Stimulated activated CD8-positive, alpha-beta memory T cell treated with anti-CD3 and anti-CD28 coated beads, Interleukin-15, amount 100 ng/mL, for 48 hours (primary cell): ENCODE measurements around the gene MILR1.
"Not testable (repeated sequence)": the region's sequence is repeated elsewhere in the genome, so short reads cannot be mapped to it uniquely, and the experiment has no call there.

Source experiments
- DNase-seq, 2 donors: peaks; one replicate each; pipeline ENCODE4 v3.0.0-alpha.2; 2020; ENCODE audit warnings: low read depth in 2 of 2

The MILR1 gene

GRCh38 chr17:64448665-64449512, at the start of gene MILR1:
TSS of gene MILR1 (plus strand) at chr17:64449115. CDS start at chr17:64449169, 54 bp downstream.
- no peak for DNase-seq

GRCh38 chr17:64399767-64400156, 49.2 kb upstream of the MILR1 start:
- no peak for DNase-seq

DNA sequence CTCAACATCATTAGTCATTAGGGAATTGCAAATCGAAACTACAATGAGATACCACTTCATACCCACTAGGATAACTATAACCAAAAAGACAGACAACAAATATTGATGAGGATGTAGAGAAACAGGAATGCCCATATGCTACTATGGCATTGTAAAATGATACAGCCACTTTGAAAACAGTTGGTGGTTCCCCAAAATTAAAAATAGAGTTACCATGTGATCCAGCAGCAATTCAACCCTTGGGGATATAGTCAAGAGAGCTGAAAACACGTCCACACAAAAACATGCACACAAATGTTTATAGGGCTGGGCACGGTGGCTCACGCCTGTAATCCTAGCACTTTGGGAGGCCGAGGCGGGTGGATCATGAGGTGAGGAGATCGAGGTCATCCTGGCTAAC, 48.3 kb upstream of the MILR1 start:
- no peak for DNase-seq

GRCh38 chr17:64401244-64401860, 47.6 kb upstream of the MILR1 start:
- DNase-seq = no peak

GRCh38 chr17:64401941-64402340, 47.0 kb upstream of the MILR1 start:
- no peak for DNase-seq

DNA sequence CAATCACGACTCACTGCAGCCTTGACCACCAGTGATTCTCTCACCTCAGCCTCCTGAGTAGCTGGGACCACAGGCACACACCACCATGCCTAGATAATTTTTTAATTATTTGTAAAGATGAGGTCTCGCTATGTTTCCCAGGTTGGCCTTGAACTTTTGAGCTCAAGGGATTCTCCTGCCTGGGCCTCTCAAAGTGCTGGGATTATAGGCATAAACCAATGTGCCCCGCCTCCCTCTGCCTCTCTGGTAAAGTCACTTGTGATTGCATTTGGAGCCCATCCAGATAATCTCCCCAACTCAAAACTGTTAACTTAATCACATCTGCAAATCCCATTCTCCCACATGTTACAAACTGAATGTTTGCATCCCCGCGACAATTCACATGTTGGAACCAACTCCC, 46.4 kb upstream of the MILR1 start:
- DNase-seq = no peak

- no peak for DNase-seq
Observed at GRCh38 chr17:64403881-64404460, 44.9 kb upstream of the MILR1 start.

DNA sequence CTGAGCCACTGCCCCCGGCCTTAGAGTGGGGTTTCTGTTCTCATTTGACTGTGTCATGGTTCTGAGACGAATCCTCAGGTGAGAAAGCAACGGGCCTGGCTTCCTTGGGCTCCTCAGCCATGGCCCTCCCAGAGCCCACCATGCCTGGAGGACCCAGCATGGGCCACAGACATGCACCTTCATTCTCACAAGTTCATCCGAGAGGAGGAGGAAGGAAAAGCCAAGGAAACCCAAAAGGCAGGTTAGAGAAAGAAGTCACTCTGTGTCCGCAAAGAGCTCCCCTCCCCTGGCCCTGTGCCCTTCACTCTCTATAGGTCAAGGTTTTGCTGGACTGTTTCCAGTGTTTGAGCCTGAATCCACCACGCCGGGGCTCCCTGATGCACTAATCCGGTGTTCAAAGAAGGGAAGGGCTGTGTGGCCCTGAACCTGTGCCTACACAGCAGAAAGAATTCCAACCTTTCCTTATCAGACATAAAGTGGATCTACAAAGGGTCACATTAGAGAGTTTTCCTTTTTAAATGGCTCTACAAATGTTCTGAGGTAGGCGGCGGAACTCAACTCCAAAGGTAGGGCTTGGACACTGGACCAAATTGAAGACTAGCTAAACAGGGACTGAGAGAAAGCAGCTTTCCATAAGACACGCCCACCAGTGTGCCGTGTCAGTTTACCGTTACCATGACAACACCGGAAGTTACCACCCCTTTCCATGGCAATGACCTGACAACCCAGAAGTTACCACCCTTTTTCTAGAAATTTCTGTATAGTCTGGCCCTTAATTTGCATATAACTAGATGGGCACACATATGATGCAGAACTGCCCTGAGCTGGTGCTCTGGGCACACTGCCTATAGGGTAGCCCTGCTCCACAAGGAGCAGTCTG, 42.4 kb upstream of the MILR1 start:
- no peak for DNase-seq

DNA sequence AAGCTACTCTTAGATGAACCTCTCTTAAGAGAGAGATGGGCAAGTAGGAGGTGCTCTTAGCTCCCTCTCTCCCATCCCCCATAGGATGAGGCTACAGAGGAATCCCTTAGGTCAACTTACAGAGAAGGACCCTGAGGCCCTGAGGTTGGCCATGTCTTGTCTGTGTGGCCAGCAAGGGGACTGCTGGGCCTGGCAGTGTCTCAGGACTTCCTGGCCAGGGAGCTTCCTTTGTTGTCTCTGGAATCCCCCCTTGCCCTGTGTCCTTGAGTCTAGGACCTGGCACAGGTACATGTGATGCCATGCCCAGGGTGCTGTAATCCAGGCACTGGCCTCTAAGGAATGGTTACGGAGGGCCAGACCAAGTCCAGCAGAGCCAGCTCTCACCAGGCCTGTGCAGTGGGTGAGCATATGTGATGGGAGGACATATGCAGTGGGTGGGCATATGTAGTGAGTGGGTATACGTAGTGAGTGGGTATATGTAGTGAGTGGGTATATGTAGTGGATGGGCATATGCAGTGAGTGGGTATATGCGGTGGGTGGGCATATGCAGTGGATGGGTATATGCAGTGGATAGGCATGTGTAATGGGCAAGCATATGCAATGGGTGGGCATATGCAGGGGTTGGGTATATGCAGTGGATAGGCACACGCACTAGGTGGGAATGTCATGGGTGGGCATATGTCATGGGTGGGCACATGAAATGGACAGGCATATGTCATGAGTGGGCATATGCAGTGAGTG, 38.0 kb upstream of the MILR1 start:
- no peak for DNase-seq

GRCh38 chr17:64411999-64412771, 36.7 kb upstream of the MILR1 start:
- no peak for DNase-seq

DNA sequence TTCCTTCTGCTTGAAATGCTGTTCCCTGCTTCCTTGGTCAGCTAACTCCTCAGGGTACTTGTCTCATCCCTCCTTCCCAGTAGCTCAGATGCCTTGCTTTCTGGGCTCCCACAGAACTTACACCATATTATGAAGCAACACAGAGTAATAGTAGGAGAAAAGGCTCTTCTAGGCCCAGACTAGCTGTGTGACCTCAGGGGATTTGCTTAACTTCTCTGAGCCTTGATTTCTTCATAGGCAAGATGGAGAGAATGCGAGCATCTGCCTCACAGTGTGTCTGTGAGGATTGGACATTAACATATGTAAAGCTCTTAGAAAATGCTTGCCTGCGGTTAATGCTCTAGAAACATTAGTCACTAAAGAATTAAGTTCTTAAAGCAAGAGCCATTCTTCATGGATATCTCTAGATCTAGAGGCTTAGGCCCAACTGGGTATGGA, 36.0 kb upstream of the MILR1 start:
- no peak for DNase-seq

DNA sequence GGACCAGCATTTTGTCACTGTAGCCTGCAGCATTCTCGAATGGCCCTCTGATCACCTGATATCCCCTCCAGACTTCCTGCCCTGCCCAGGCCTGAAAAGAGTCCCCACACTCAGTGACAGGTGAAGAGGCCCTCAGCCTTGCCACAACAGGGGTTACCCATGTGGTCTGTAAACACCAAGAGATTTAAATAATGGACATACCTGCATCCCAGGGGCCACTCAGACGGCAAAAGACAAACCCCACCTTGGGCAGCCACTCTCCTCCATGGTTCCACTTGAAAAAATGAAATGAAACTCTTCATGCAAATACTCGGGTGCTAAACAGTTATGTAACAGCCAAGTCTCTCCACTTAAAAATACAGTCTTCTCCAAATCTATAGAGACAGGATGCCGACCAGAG, 35.4 kb upstream of the MILR1 start:
- DNase-seq = no peak

DNA sequence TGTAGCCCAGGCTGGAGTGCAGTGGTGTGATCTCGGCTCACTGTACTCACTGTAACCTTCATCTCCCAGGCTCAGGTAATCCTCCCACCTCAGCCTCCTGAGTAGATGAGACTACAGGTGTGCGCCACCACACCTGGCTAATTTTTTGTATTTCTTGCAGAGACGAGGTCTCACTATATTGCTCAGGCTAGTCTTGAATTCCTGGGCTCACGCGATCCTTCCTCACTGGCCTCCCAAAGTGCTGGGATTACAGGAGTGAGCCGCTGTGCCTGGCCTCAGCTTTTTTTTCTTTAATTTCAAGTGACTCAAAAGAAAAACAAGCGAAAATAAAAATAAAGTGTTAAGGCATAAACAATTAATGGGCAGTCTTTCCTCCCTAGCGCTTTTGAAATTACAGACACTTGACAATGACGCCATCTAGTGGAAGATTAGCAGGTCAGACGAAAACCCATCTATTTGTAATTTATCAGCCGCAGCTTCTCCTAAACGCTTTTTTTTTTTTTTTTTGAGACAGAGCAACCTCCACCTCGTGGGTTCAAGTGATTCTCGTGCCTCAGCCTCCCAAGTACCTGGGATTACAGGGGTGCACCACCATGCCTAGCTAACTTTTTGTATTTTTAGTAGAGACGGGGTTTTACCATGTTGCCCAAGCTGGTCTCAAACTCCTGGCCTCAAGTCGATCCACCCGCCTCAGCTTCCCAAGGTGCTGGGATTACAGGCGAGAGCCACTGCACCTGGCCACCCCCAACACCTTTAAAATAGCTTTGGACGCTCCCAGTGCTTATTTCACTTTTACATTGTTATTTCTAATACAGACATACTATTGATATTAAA, 30.2 kb upstream of the MILR1 start:
- no peak for DNase-seq

- no peak for DNase-seq
Observed at GRCh38 chr17:64420143-64420670, 28.7 kb upstream of the MILR1 start.

DNA sequence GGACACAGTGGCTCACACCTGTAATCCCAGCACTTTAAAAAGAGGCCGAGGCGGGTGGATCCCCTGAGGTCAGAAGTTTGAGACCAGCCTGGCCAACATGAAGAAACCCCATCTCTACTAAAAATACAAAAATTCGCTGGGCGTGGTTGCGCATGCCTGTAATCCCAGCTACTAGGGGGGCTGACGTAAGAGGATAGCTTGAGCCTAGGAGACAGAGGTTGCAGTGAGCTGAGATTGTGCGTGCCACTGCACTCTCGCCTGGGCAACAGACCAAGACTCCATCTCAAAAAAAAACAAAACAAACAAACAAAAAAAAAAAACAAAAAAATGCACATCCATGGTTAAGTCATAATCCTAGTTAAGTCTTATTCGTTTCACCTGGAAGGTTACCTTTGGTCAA, 26.8 kb upstream of the MILR1 start:
- DNase-seq = not testable (repeated sequence)

DNA sequence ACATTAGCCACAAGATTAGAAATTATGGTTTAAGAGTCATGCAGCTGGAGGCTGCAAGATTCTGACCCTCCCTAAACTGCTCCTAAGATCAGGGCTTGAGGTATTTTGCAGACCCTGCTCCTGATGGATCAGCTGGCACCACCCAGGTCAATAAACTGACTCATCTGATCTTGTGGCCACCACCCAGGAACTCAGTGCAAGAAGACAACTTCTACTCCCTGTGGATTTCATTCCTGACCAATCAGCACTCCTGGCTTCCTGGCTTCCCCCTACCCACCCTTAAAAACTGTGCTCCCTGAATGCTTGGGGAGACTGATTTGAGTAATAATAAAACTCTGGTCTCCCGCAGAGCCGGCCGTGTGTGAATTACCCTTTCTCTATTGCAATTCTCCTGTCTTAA, 25.0 kb upstream of the MILR1 start:
- no peak for DNase-seq

- no peak for DNase-seq
Observed at GRCh38 chr17:64424324-64424849, 24.5 kb upstream of the MILR1 start.

- no peak for DNase-seq
Observed at GRCh38 chr17:64425191-64425590, 23.7 kb upstream of the MILR1 start.

DNA sequence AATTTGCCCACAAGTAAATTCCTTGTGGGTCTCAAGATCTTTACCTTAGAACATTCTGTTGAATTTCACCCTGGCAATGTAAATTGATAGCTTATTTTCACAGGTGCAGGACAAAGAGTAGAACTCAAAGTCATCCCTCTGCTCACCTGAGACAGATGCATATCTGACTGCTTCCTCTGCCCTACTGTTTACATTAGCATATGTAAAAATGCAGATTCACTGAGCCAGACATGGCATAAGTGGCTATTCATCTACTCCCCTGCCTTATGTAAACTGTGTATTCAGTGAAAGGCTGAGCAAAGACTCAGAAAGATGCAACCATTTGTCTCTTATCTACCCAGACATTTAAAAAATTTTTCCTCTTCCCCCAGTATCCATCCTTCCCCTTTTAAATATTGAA, 22.3 kb upstream of the MILR1 start:
- DNase-seq = no peak
